ENCODE measurements around the gene AFM. TPM values are rescaled to one million over a fixed set of nuclear protein-coding genes. Genes with fewer than 3 reads are reported as not detected.

The AFM gene
- total and polyA plus RNA-seq, 2 experiments from 2014 or later, result 52.7 to 78.4 TPM

- DNase-seq (ENCODE audit: low spot score), result no peak
- no peaks in the 10 kb centered on the region for H3K9me3 ChIP-seq (ENCODE audit: low read depth)
- 95% methylated on average over 4 of the region's 4 CpGs for WGBS (ENCODE audit: low lambda C conversion rate, missing lambda C conversion rate)
- TF ChIP-seq CTCF (IDR thresholded peaks at IDR 0.05; ENCODE audit: poor library complexity) (no peak), EZH2phosphoT487 (IDR thresholded peaks at IDR 0.05; ENCODE audit: low read depth, severe bottlenecking, unreplicated experiment) (no peak), EZH2 (IDR thresholded peaks at IDR 0.05; ENCODE audit: borderline replicate concordance) (no peak)
- no peak overlapping the region for H2AFZ ChIP-seq
- H3K79me2 ChIP-seq, result no peaks in the 10 kb centered on the region
- no peaks in the 10 kb centered on the region for H3K27me3 ChIP-seq
- H3K27ac ChIP-seq, result peak overlapping the region; percentile 25
- H4K20me1 ChIP-seq (ENCODE audit: insufficient read depth, poor library complexity, severe bottlenecking), result no peaks in the 10 kb centered on the region
- peaks cover 7% of the 10 kb centered on the region for H3K4me1 ChIP-seq (ENCODE audit: insufficient read depth)
- no peaks in the 10 kb centered on the region for H3K9me2 ChIP-seq (replicated peaks; ENCODE audit: insufficient read depth)
- no peak overlapping the region for H3K4me3 ChIP-seq
- H3K36me3 ChIP-seq (replicated peaks; ENCODE audit: insufficient read depth, low read depth), result no peaks in the 10 kb centered on the region
- no peak overlapping the region for H3K4me2 ChIP-seq
Observed at GRCh38 chr4:73451981-73452747, 29.4 kb upstream of the AFM start.

GRCh38 chr4:73452953-73453700 lies 28.4 kb upstream of the AFM start:
- Histone ChIP-seq H3K79me2 (no peaks in the 10 kb centered on the region), H3K9me3 (ENCODE audit: low read depth) (no peaks in the 10 kb centered on the region), H3K27me3 (no peaks in the 10 kb centered on the region), H3K36me3 (replicated peaks; ENCODE audit: insufficient read depth, low read depth) (no peaks in the 10 kb centered on the region), H3K9me2 (replicated peaks; ENCODE audit: insufficient read depth) (no peaks in the 10 kb centered on the region), H3K4me3 (no peak overlapping the region), H3K4me1 (ENCODE audit: insufficient read depth) (peaks cover 7% of the 10 kb centered on the region), H4K20me1 (ENCODE audit: insufficient read depth, poor library complexity, severe bottlenecking) (no peaks in the 10 kb centered on the region), H3K27ac (peak overlapping the region; percentile 25), H2AFZ (no peak overlapping the region), H3K4me2 (peak overlapping the region; percentile 23)
- peak; percentile 47 for DNase-seq (ENCODE audit: low spot score)
- TF ChIP-seq EZH2phosphoT487 (IDR thresholded peaks at IDR 0.05; ENCODE audit: low read depth, severe bottlenecking, unreplicated experiment) (no peak), EZH2 (IDR thresholded peaks at IDR 0.05; ENCODE audit: borderline replicate concordance) (no peak)
- 24% methylated on average over 2 of the region's 2 CpGs for WGBS (ENCODE audit: low lambda C conversion rate, missing lambda C conversion rate)

- Histone ChIP-seq H3K36me3 (replicated peaks; ENCODE audit: insufficient read depth, low read depth) (no peaks in the 10 kb centered on the region), H3K27me3 (no peaks in the 10 kb centered on the region), H3K4me1 (ENCODE audit: insufficient read depth) (peaks cover 7% of the 10 kb centered on the region), H3K79me2 (no peaks in the 10 kb centered on the region), H4K20me1 (ENCODE audit: insufficient read depth, poor library complexity, severe bottlenecking) (no peaks in the 10 kb centered on the region), H3K9me2 (replicated peaks; ENCODE audit: insufficient read depth) (no peaks in the 10 kb centered on the region), H3K4me2 (peak overlapping the region; percentile 23), H3K4me3 (no peak overlapping the region), H2AFZ (no peak overlapping the region), H3K27ac (peak overlapping the region; percentile 25), H3K9me3 (ENCODE audit: low read depth) (no peaks in the 10 kb centered on the region)
- DNase-seq (ENCODE audit: low spot score), result no peak
- TF ChIP-seq EZH2 (IDR thresholded peaks at IDR 0.05; ENCODE audit: borderline replicate concordance), result no peak
- TF ChIP-seq CTCF (IDR thresholded peaks at IDR 0.05; ENCODE audit: poor library complexity), result no peak
- no peak for TF ChIP-seq EZH2phosphoT487 (IDR thresholded peaks at IDR 0.05; ENCODE audit: low read depth, severe bottlenecking, unreplicated experiment)
Observed at GRCh38 chr4:73453701-73454005, 27.9 kb upstream of the AFM start.

GRCh38 chr4:73454920-73455319 lies 26.6 kb upstream of the AFM start:
- 86% methylated on average over 3 of the region's 3 CpGs for WGBS (ENCODE audit: low lambda C conversion rate, missing lambda C conversion rate)
- TF ChIP-seq EZH2 (IDR thresholded peaks at IDR 0.05; ENCODE audit: borderline replicate concordance) (no peak), CTCF (IDR thresholded peaks at IDR 0.05; ENCODE audit: poor library complexity) (no peak), EZH2phosphoT487 (IDR thresholded peaks at IDR 0.05; ENCODE audit: low read depth, severe bottlenecking, unreplicated experiment) (no peak)
- H3K27ac ChIP-seq, result no peak overlapping the region

More at GRCh38 chr4:73454920-73455319, 26.6 kb upstream of the AFM start:
- Histone ChIP-seq H4K20me1 (ENCODE audit: insufficient read depth, poor library complexity, severe bottlenecking) (no peaks in the 10 kb centered on the region), H3K9me3 (ENCODE audit: low read depth) (no peaks in the 10 kb centered on the region), H3K36me3 (replicated peaks; ENCODE audit: insufficient read depth, low read depth) (no peaks in the 10 kb centered on the region), H3K79me2 (no peaks in the 10 kb centered on the region), H3K4me3 (no peak overlapping the region), H3K9me2 (replicated peaks; ENCODE audit: insufficient read depth) (no peaks in the 10 kb centered on the region), H3K4me2 (no peak overlapping the region), H3K4me1 (ENCODE audit: insufficient read depth) (peaks cover 7% of the 10 kb centered on the region), H3K27me3 (no peaks in the 10 kb centered on the region), H2AFZ (no peak overlapping the region)
- DNase-seq (ENCODE audit: low spot score), result no peak
